CD4-positive, alpha-beta memory T cell (primary cell): Measurements from ENCODE around the gene PERCC1. TPM values are rescaled to one million over a fixed set of nuclear protein-coding genes. Genes with fewer than 3 reads are reported as not detected.
A peak's percentile ranks its signal among the peaks of the same experiment; 100 is the strongest.

Experiments
- CTCF ChIA-PET: fragments of 350-600 bp; sonication (Branson Sonifier 250); formaldehyde crosslinking; loops from one replicate; lab custom pipeline; 2021; ENCODE audit warnings: inconsistent platforms; ENCODE audit not compliant: partially characterized antibody; lab: Charles Lee
- POLR2A ChIA-PET: fragments of 350-600 bp; sonication (Branson Sonifier 250); formaldehyde crosslinking; loops from one replicate; lab custom pipeline; 2021; ENCODE audit not compliant: partially characterized antibody; lab: Charles Lee
- DNase-seq, 5 donors: peaks; one replicate each; pipeline versions ENCODE4 v3.0.0 to v3.0.0-alpha.2; 2020 to 2022; ENCODE audit warnings: mixed read lengths in 1 of 5
- H3K27ac ChIP-seq: one replicate; pipeline ENCODE4 v1.7.0; 2013; ENCODE audit warnings: low read depth, low read length
- H3K27me3 ChIP-seq: 2 replicates; pipeline ENCODE4 v1.7.0; 2013; ENCODE audit warnings: mild to moderate bottlenecking, low read length, moderate library complexity; ENCODE audit not compliant: insufficient read depth
- H3K36me3 ChIP-seq: 2 replicates; pipeline ENCODE4 v1.7.0; 2013; ENCODE audit warnings: mild to moderate bottlenecking, low read length, moderate library complexity; ENCODE audit not compliant: insufficient read depth
- H3K4me1 ChIP-seq: 2 replicates; pipeline ENCODE4 v1.7.0; 2013; ENCODE audit warnings: mild to moderate bottlenecking, low read length, moderate library complexity; ENCODE audit not compliant: insufficient read depth
- H3K4me3 ChIP-seq, 2 donors: one replicate each; pipeline ENCODE4 v1.7.0; 2013; ENCODE audit warnings: low read length in 2 of 2, mild to moderate bottlenecking in 1 of 2
- H3K9me3 ChIP-seq, 2 donors: one replicate each; pipeline ENCODE4 v1.7.0; 2013; ENCODE audit warnings: low read length in 2 of 2, control low read depth in 1 of 2; ENCODE audit not compliant: control insufficient read depth in 1 of 2
- H3K27ac Mint-ChIP-seq, 7 donors: one replicate each; pipeline ENCODE4 v1.8.0; 2020 to 2021; ENCODE audit warnings: mixed read lengths in 7 of 7, mild to moderate bottlenecking in 6 of 7, inconsistent platforms in 3 of 7, moderate library complexity in 3 of 7
- H3K27me3 Mint-ChIP-seq, 2 donors: one replicate each; pipeline ENCODE4 v1.8.0; 2020 to 2021; ENCODE audit warnings: mixed read lengths in 2 of 2
- H3K36me3 Mint-ChIP-seq, 2 donors: one replicate each; pipeline ENCODE4 v1.8.0; 2020 to 2021; ENCODE audit warnings: mixed read lengths in 2 of 2, inconsistent platforms in 1 of 2, mild to moderate bottlenecking in 1 of 2
- H3K4me1 Mint-ChIP-seq, 4 donors: one replicate each; pipeline ENCODE4 v1.8.0; 2020 to 2021; ENCODE audit warnings: mixed read lengths in 4 of 4, mild to moderate bottlenecking in 1 of 4
- H3K4me3 Mint-ChIP-seq, 8 donors: one replicate each; pipeline ENCODE4 v1.8.0; 2020 to 2021; ENCODE audit warnings: mixed read lengths in 8 of 8, mild to moderate bottlenecking in 7 of 8, moderate library complexity in 6 of 8, inconsistent platforms in 3 of 8
- H3K9me3 Mint-ChIP-seq, 8 donors: one replicate each; pipeline ENCODE4 v1.8.0; 2020 to 2021; ENCODE audit warnings: mixed read lengths in 8 of 8, mild to moderate bottlenecking in 5 of 8, inconsistent platforms in 3 of 8, moderate library complexity in 1 of 8
- intact Hi-C: fragments of 100-400 bp; cut with micrococcal nuclease; formaldehyde crosslinking; loops from one replicate; pipeline ENCODE4 v1.15.1; 2023
- polyA plus RNA-seq, 2 donors: library from polyadenylated mRNA; unstranded; fragments of 300-500 nt; fragmentation: Illumina TruSeq; gene quantifications; one replicate each; pipeline ENCODE4 v1.2.3, GENCODE V29; 2021
- total RNA-seq, 2 experiments: library from RNA; stranded (reverse); gene quantifications; one replicate each; pipeline ENCODE4 v1.2.3, GENCODE V29; 2021

Gene PERCC1
- total and polyA plus RNA-seq, 4 experiments from 2014 or later, result 0.49 to 0.50 TPM; not detected in 2

- POLR2A ChIA-PET, result no interaction called here
- CTCF ChIA-PET, result no interaction called here
- intact Hi-C loops, result no loop called here
- H3K27ac Mint-ChIP-seq, result peak overlapping the region in 2 of 7 donors; percentile 17 to 63
- H3K4me3 Mint-ChIP-seq, result no peak overlapping the region
- no peaks in the 10 kb centered on the region for H3K9me3 Mint-ChIP-seq
- no peak for DNase-seq
- Histone ChIP-seq H3K9me3 (no peaks in the 10 kb centered on the region), H3K4me3 (no peak overlapping the region), H3K27ac (no peak overlapping the region), H3K4me1 (no peaks in the 10 kb centered on the region), H3K36me3 (peaks cover 5% of the 10 kb centered on the region), H3K27me3 (no peaks in the 10 kb centered on the region)
- no peaks in the 10 kb centered on the region for H3K4me1 Mint-ChIP-seq
- H3K27me3 Mint-ChIP-seq, result no peaks in the 10 kb centered on the region
- H3K36me3 Mint-ChIP-seq, result peaks cover 6 to 23% of the 10 kb centered on the region in 2 donors
These were observed 21.0 kb downstream of the PERCC1 start for GRCh38 chr16:1451702-1452392.

- H3K27ac Mint-ChIP-seq, result no peak overlapping the region
- no peaks in the 10 kb centered on the region for H3K9me3 ChIP-seq
- no peaks in the 10 kb centered on the region for H3K9me3 Mint-ChIP-seq
- H3K27ac ChIP-seq, result no peak overlapping the region
- H3K36me3 Mint-ChIP-seq, result peaks cover 6 to 23% of the 10 kb centered on the region in 2 donors
- ChIA-PET POLR2A (no interaction called here), CTCF (no interaction called here)
- H3K4me3 Mint-ChIP-seq, result no peak overlapping the region
- no peaks in the 10 kb centered on the region for H3K4me1 Mint-ChIP-seq
- no peak overlapping the region for H3K4me3 ChIP-seq
- H3K36me3 ChIP-seq, result peaks cover 5% of the 10 kb centered on the region
- H3K4me1 ChIP-seq, result no peaks in the 10 kb centered on the region
- no peak for DNase-seq
- H3K27me3 ChIP-seq, result no peaks in the 10 kb centered on the region
- intact Hi-C loops, result no loop called here
- no peaks in the 10 kb centered on the region for H3K27me3 Mint-ChIP-seq
These were observed 21.7 kb downstream of the PERCC1 start for GRCh38 chr16:1452530-1452929.

GRCh38 chr16:1453316-1453715 lies 22.4 kb downstream of the PERCC1 start:
- POLR2A ChIA-PET, result no interaction called here
- Histone ChIP-seq H3K27ac (no peak overlapping the region), H3K4me1 (no peaks in the 10 kb centered on the region), H3K9me3 (no peaks in the 10 kb centered on the region), H3K4me3 (no peak overlapping the region), H3K27me3 (no peaks in the 10 kb centered on the region), H3K36me3 (peaks cover 5% of the 10 kb centered on the region)
- Mint-ChIP-seq H3K4me3 (peak overlapping the region in 3 of 8 donors; percentile 64 to 70 (median 64)), H3K4me1 (no peaks in the 10 kb centered on the region), H3K9me3 (no peaks in the 10 kb centered on the region), H3K27ac (peak overlapping the region in 3 of 7 donors; percentile 64 to 92 (median 87)), H3K36me3 (peaks cover 6 to 22% of the 10 kb centered on the region in 2 donors), H3K27me3 (no peaks in the 10 kb centered on the region)
- CTCF ChIA-PET, result no interaction called here
- intact Hi-C loops, result no loop called here
- DNase-seq, result no peak

GRCh38 chr16:1454561-1454960 lies 23.7 kb downstream of the PERCC1 start:
- DNase-seq, result no peak
- no peaks in the 10 kb centered on the region for H3K9me3 Mint-ChIP-seq
- H3K4me3 ChIP-seq, result no peak overlapping the region
- ChIA-PET CTCF (no interaction called here), POLR2A (no interaction called here)
- peaks cover 6 to 24% of the 10 kb centered on the region in 2 donors for H3K36me3 Mint-ChIP-seq
- H3K27me3 ChIP-seq, result no peaks in the 10 kb centered on the region
- H3K27me3 Mint-ChIP-seq, result no peaks in the 10 kb centered on the region
- H3K9me3 ChIP-seq, result no peaks in the 10 kb centered on the region
- H3K36me3 ChIP-seq, result peaks cover 5% of the 10 kb centered on the region
- H3K4me3 Mint-ChIP-seq, result no peak overlapping the region
- H3K27ac Mint-ChIP-seq, result peak overlapping the region in 1 of 7 donors; percentile 87
- H3K27ac ChIP-seq, result no peak overlapping the region
- no peaks in the 10 kb centered on the region for H3K4me1 ChIP-seq
- intact Hi-C loops, result no loop called here
- no peaks in the 10 kb centered on the region for H3K4me1 Mint-ChIP-seq

GRCh38 chr16:1455190-1456171 lies 24.6 kb downstream of the PERCC1 start:
- H3K27me3 Mint-ChIP-seq, result no peaks in the 10 kb centered on the region
- no peaks in the 10 kb centered on the region for H3K27me3 ChIP-seq
- no peak for DNase-seq
- no peaks in the 10 kb centered on the region for H3K9me3 ChIP-seq
- no peaks in the 10 kb centered on the region for H3K4me1 Mint-ChIP-seq
- H3K9me3 Mint-ChIP-seq, result no peaks in the 10 kb centered on the region
- no peak overlapping the region for H3K27ac ChIP-seq
- H3K36me3 Mint-ChIP-seq, result peaks cover 6 to 23% of the 10 kb centered on the region in 2 donors
- H3K36me3 ChIP-seq, result peaks cover 6% of the 10 kb centered on the region
- intact Hi-C loops, result no loop called here
- H3K27ac Mint-ChIP-seq, result no peak overlapping the region
- ChIA-PET CTCF (no interaction called here), POLR2A (no interaction called here)
- H3K4me1 ChIP-seq, result no peaks in the 10 kb centered on the region
- no peak overlapping the region for H3K4me3 Mint-ChIP-seq
- H3K4me3 ChIP-seq, result no peak overlapping the region

GRCh38 chr16:1456951-1457350 lies 26.1 kb downstream of the PERCC1 start:
- Histone ChIP-seq H3K9me3 (no peaks in the 10 kb centered on the region), H3K4me3 (no peak overlapping the region), H3K4me1 (no peaks in the 10 kb centered on the region), H3K27me3 (no peaks in the 10 kb centered on the region), H3K36me3 (peaks cover 17% of the 10 kb centered on the region), H3K27ac (no peak overlapping the region)
- DNase-seq, result no peak
- no peaks in the 10 kb centered on the region for H3K9me3 Mint-ChIP-seq
- POLR2A ChIA-PET, result no interaction called here
- H3K4me1 Mint-ChIP-seq, result peaks cover 0 to 2% (median 0%) of the 10 kb centered on the region in 4 donors
- H3K27ac Mint-ChIP-seq, result no peak overlapping the region
- peaks cover 3 to 23% of the 10 kb centered on the region in 2 donors for H3K36me3 Mint-ChIP-seq
- H3K27me3 Mint-ChIP-seq, result no peaks in the 10 kb centered on the region
- H3K4me3 Mint-ChIP-seq, result no peak overlapping the region
- intact Hi-C loops, result no loop called here
- CTCF ChIA-PET, result no interaction called here

GRCh38 chr16:1457489-1458245 lies 26.8 kb downstream of the PERCC1 start:
- peaks cover 2 to 24% of the 10 kb centered on the region in 2 donors for H3K36me3 Mint-ChIP-seq
- H3K4me1 ChIP-seq, result no peaks in the 10 kb centered on the region
- H3K27ac Mint-ChIP-seq, result no peak overlapping the region
- ChIA-PET POLR2A (no interaction called here), CTCF (no interaction called here)
- no peak overlapping the region for H3K4me3 ChIP-seq
- no peak overlapping the region for H3K4me3 Mint-ChIP-seq
- H3K27me3 ChIP-seq, result no peaks in the 10 kb centered on the region
- peaks cover 0 to 2% (median 0%) of the 10 kb centered on the region in 4 donors for H3K4me1 Mint-ChIP-seq
- no peaks in the 10 kb centered on the region for H3K9me3 ChIP-seq
- intact Hi-C loops, result no loop called here
- H3K27me3 Mint-ChIP-seq, result no peaks in the 10 kb centered on the region
- H3K36me3 ChIP-seq, result peaks cover 17% of the 10 kb centered on the region
- DNase-seq, result no peak
- H3K27ac ChIP-seq, result no peak overlapping the region
- H3K9me3 Mint-ChIP-seq, result no peaks in the 10 kb centered on the region
